HEK293T (cell line): ENCODE measurements around the gene FREM3.

Experiments
- CTCF ChIA-PET: fragments of 350-600 bp; formaldehyde crosslinking; extraction: SDS; loops from one replicate; lab custom pipeline; 2021; ENCODE audit warnings: antibody characterized with exemption, inconsistent platforms; lab: Yijun Ruan, JAX
- POLR2A ChIA-PET: fragments of 350-600 bp; formaldehyde crosslinking; extraction: SDS; loops from one replicate; lab custom pipeline; 2020; ENCODE audit warnings: antibody characterized with exemption, inconsistent platforms; lab: Yijun Ruan, JAX
- DNase-seq: peaks from one replicate; pipeline ENCODE4 v3.0.0; 2012; ENCODE audit warnings: mixed read lengths; ENCODE audit errors: extremely low spot score
- ARNT ChIP-seq: fragments of 450-650 bp; IDR thresholded peaks from 2 replicates; pipeline ENCODE4 v1.6.1; 2017; ENCODE audit warnings: mild to moderate bottlenecking
- BHLHE40 ChIP-seq: fragments of 450-650 bp; IDR thresholded peaks from 2 replicates; pipeline ENCODE4 v1.6.1; 2016; ENCODE audit warnings: mild to moderate bottlenecking, moderate library complexity, borderline replicate concordance
- CTBP1 ChIP-seq: fragments of 450-650 bp; IDR thresholded peaks from 2 replicates; pipeline ENCODE4 v1.6.1; 2016; ENCODE audit warnings: borderline replicate concordance
- ELF4 ChIP-seq: fragments of 450-650 bp; IDR thresholded peaks from 2 replicates; pipeline ENCODE4 v1.6.1; 2017; ENCODE audit warnings: antibody characterized with exemption
- FOXA1 ChIP-seq: fragments of 450-650 bp; IDR thresholded peaks from 2 replicates; pipeline ENCODE4 v1.6.1; 2016; ENCODE audit warnings: mild to moderate bottlenecking
- FOXK2 ChIP-seq: fragments of 450-650 bp; IDR thresholded peaks from 2 replicates; pipeline ENCODE4 v1.6.1; 2016; ENCODE audit warnings: mild to moderate bottlenecking
- FOXM1 ChIP-seq: fragments of 450-650 bp; IDR thresholded peaks from 2 replicates; pipeline ENCODE4 v1.6.1; 2017; ENCODE audit warnings: mild to moderate bottlenecking, borderline replicate concordance
- HDGF ChIP-seq: fragments of 450-650 bp; IDR thresholded peaks from 2 replicates; pipeline ENCODE4 v1.6.1; 2017; ENCODE audit warnings: antibody characterized with exemption, borderline replicate concordance
- L3MBTL2 ChIP-seq: fragments of 450-650 bp; conservative IDR thresholded peaks from 2 replicates; pipeline ENCODE4 v1.6.1; 2016; ENCODE audit warnings: mild to moderate bottlenecking
- LEF1 ChIP-seq: fragments of 450-650 bp; IDR thresholded peaks from 2 replicates; pipeline ENCODE4 v1.6.1; 2017; ENCODE audit warnings: mild to moderate bottlenecking, borderline replicate concordance
- NFRKB ChIP-seq: fragments of 450-650 bp; IDR thresholded peaks from 2 replicates; pipeline ENCODE4 v1.6.1; 2016; ENCODE audit warnings: mild to moderate bottlenecking, moderate library complexity
- SP1 ChIP-seq: fragments of 450-650 bp; IDR thresholded peaks from 2 replicates; pipeline ENCODE4 v1.6.1; 2017
- SUZ12 ChIP-seq: fragments of 450-650 bp; IDR thresholded peaks from 2 replicates; pipeline ENCODE4 v1.6.1; 2016; ENCODE audit warnings: mild to moderate bottlenecking
- TARDBP ChIP-seq: fragments of 450-650 bp; IDR thresholded peaks from 2 replicates; pipeline ENCODE4 v1.6.1; 2016
- ZNF384 ChIP-seq: fragments of 450-650 bp; IDR thresholded peaks from 2 replicates; pipeline ENCODE4 v1.6.1; 2016
- TF ChIP-seq, protein P1 (sequence below): fragments of 450-650 bp; IDR thresholded peaks from 2 replicates; pipeline ENCODE4 v1.6.1; 2016

Gene FREM3

DNA sequence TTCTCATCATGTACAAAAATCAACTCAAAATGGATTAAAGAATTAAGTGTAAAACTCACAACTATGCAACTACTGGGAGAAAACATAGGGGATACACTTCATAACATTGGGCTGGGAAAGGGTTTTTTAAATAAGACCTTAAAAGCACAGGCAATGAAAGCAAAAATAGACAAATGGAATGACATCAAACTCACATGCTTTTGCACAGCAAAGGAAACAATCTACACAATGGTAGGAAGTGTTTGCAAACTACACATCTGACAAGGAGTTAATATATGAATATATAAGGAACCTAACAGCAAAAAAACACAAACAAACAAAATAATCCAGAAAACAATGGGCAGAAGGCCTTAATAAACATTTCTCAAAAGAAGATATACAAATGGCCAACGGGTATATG, 57.9 kb downstream of the FREM3 start:
- no peak for TF ChIP-seq ARNT
- TF ChIP-seq FOXM1 = no peak
- TF ChIP-seq ZNF384 = no peak
- TF ChIP-seq FOXK2 = no peak
- no peak for TF ChIP-seq LEF1
- TF ChIP-seq L3MBTL2 = no peak
- TF ChIP-seq BHLHE40 = no peak
- TF ChIP-seq SUZ12 = no peak
- TF ChIP-seq SP1 = no peak
- no peak for TF ChIP-seq NFRKB
- no peak for TF ChIP-seq TARDBP
- TF ChIP-seq CTBP1 = no peak
- no peak for TF ChIP-seq HDGF
- TF ChIP-seq, protein P1, sequence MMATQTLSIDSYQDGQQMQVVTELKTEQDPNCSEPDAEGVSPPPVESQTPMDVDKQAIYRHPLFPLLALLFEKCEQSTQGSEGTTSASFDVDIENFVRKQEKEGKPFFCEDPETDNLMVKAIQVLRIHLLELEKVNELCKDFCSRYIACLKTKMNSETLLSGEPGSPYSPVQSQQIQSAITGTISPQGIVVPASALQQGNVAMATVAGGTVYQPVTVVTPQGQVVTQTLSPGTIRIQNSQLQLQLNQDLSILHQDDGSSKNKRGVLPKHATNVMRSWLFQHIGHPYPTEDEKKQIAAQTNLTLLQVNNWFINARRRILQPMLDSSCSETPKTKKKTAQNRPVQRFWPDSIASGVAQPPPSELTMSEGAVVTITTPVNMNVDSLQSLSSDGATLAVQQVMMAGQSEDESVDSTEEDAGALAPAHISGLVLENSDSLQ = no peak
- ChIA-PET POLR2A (no interaction called here), CTCF (no interaction called here)
- no peak for DNase-seq

DNA sequence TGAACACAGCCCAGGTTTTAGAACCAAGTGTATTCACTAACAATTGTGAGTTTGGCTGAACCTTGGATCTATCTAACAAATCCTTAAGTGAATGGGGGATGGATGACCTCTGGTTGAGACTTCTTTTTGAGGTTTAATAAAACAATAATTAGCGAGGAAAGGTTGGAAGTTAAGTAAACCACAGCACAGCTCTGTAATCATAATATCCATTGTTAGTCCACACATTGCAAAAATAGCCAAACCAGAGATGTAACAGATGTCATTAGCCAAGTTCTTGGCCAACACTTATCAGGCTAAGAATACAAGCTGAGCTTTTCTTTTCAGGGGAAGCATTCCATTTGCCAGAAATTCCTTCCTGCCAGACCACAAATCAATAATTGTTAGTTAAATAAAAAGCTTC, 59.1 kb downstream of the FREM3 start:
- ChIA-PET POLR2A (no interaction called here), CTCF (no interaction called here)
- DNase-seq = no peak
- TF ChIP-seq ARNT = no peak
- TF ChIP-seq SP1 = no peak
- TF ChIP-seq HDGF = no peak
- no peak for TF ChIP-seq TARDBP
- no peak for TF ChIP-seq BHLHE40
- TF ChIP-seq SUZ12 = no peak
- TF ChIP-seq CTBP1 = no peak
- no peak for TF ChIP-seq NFRKB
- no peak for TF ChIP-seq L3MBTL2
- no peak for TF ChIP-seq FOXK2
- no peak for TF ChIP-seq LEF1
- TF ChIP-seq FOXM1 = no peak

DNA sequence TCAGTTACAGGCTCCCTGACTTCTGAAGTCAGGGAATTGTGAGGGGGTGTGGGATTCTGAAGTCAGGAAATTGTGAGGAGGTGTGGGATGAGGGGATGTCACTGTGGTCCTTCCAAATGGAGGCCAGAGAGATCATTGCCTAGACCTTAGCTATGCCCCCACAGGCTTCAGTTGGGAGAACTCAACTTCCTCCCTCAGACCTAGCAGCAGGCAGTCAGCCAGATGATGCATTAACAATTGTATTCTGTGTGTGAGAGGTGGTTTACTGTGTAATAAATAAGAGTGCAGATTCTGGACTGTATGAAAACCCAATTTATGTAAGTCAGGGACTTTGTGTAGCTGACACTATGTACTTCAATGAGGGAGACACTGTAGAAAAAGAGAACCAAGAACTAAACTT, 65.7 kb downstream of the FREM3 start:
- no peak for DNase-seq
- CTCF ChIA-PET = interaction anchor here (0.6 kb wide), 1 partner anchor 1440 kb away, joined by 6 read pairs; no protein-coding TSS in a partner anchor
- TF ChIP-seq NFRKB (no peak), TARDBP (no peak), ZNF384 (no peak), HDGF (no peak), LEF1 (no peak), SUZ12 (no peak), L3MBTL2 (no peak), FOXA1 (no peak), FOXM1 (no peak), ARNT (no peak)
- TF ChIP-seq, protein P1 = no peak
- POLR2A ChIA-PET = no interaction called here

DNA sequence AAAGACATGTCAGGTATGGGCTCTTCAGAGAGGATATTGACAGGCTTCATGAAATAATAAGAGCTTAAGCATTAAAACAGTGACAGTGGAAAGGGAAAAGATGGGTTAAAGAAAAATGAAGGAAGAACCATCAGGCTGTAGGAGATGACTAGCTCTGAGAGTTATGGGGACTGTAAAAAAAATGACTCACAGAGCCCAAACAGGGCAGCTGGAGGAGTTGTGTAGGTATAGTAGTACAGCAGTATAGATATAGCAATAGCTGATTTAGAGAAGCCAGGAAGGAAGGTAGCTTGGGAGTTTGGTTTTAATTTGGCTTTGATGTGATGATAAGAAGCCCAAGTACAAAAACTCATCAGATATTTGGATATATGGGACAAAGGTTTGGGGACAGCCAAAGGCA, 66.6 kb downstream of the FREM3 start:
- CTCF ChIA-PET = no interaction called here

DNA sequence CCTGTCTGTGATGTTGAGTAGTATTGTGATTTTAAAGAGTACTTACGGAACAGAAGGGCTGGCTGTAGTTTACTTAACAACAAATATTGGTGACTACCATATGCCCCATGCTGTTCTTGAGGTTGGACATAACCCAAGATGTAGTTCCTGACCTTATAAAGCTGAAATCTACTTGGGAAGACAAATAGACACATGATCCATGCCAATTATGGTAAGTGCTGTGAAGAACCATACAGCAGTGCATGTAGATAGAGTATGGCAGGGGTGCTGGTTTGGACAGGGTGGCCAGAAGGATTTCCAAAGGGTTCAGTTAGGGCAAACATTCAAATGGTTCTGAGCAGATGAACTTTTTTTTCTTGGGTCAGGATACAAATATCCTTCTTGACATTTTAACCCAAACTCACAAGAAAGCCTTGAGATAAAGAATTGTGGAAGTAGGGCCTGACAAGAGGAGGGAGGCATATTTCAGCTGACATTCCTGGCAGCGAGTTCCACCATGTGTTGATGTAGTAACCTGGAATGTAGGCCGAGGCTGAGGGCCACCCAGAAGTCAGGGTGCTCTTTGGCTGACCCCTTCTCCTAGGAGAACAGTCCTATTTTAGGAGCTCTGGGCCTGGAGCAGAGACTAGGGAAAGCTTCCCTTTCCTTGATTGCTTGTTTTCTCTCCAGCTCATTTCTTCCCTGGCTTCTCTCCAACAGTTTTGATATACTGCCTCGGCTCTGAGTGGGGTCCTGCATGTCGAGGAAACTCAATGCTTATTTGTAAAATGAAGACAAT, 74.2 kb downstream of the FREM3 start:
- ChIA-PET POLR2A (no interaction called here), CTCF (no interaction called here)
- DNase-seq = no peak
- no peak for TF ChIP-seq SUZ12
- TF ChIP-seq FOXM1 = no peak
- no peak for TF ChIP-seq SP1
- no peak for TF ChIP-seq ARNT
- no peak for TF ChIP-seq ZNF384
- no peak for TF ChIP-seq BHLHE40
- TF ChIP-seq TARDBP = no peak
- TF ChIP-seq, protein P1 = no peak
- no peak for TF ChIP-seq ELF4
- TF ChIP-seq FOXK2 = no peak
- TF ChIP-seq CTBP1 = no peak
- TF ChIP-seq FOXA1 = no peak
- no peak for TF ChIP-seq HDGF
- TF ChIP-seq L3MBTL2 = no peak
- TF ChIP-seq NFRKB = no peak
- TF ChIP-seq LEF1 = no peak

More for the DNA sequence above, 66.6 kb downstream of the FREM3 start:
- no peak for DNase-seq
- TF ChIP-seq FOXK2 (no peak), HDGF (no peak), NFRKB (no peak), FOXM1 (no peak), CTBP1 (no peak), ZNF384 (no peak), LEF1 (no peak), SUZ12 (no peak), ELF4 (no peak), SP1 (no peak), ARNT (no peak), L3MBTL2 (no peak)
- TF ChIP-seq, protein P1 = no peak
- POLR2A ChIA-PET = no interaction called here
